ENCODE results near the gene FOXN3. TPM values are rescaled to one million over a fixed set of nuclear protein-coding genes. Genes with fewer than 3 reads are reported as not detected.

The FOXN3 gene
- total and polyA plus RNA-seq, 10 of the 15 experiments (the other 5 are each of a cell fraction or from before 2014, with no cell fraction given): 4.5 to 68.9 (median 29.7) TPM

- no peak for TF ChIP-seq ZNF592 (IDR thresholded peaks at IDR 0.05)
- TF ChIP-seq JUND (IDR thresholded peaks at IDR 0.05; ENCODE audit: low read depth, low read length): no peak
- TF ChIP-seq IKZF1 (conservative IDR thresholded peaks at IDR 0.05): no peak
- no peak for TF ChIP-seq GATAD2B (conservative IDR thresholded peaks at IDR 0.05; ENCODE audit: low read depth)
- TF ChIP-seq PRDM15 (CRISPR knock-in tag; IDR thresholded peaks at IDR 0.05): no peak
- no peak for TF ChIP-seq GABPA (IDR thresholded peaks at IDR 0.05; ENCODE audit: low read depth)
- 0 out of 2 replicates have a peak, but pooled peaks have one; percentile 6 for TF ChIP-seq IRF4 (IDR thresholded peaks at IDR 0.05; ENCODE audit: low read depth, low read length)
- no peak for TF ChIP-seq CHD1 (IDR thresholded peaks at IDR 0.05; ENCODE audit: low read depth, low read length)
- TF ChIP-seq ZNF274 (IDR thresholded peaks at IDR 0.05; ENCODE audit: insufficient read depth, insufficient read length): no peak
- TF ChIP-seq, protein P1, sequence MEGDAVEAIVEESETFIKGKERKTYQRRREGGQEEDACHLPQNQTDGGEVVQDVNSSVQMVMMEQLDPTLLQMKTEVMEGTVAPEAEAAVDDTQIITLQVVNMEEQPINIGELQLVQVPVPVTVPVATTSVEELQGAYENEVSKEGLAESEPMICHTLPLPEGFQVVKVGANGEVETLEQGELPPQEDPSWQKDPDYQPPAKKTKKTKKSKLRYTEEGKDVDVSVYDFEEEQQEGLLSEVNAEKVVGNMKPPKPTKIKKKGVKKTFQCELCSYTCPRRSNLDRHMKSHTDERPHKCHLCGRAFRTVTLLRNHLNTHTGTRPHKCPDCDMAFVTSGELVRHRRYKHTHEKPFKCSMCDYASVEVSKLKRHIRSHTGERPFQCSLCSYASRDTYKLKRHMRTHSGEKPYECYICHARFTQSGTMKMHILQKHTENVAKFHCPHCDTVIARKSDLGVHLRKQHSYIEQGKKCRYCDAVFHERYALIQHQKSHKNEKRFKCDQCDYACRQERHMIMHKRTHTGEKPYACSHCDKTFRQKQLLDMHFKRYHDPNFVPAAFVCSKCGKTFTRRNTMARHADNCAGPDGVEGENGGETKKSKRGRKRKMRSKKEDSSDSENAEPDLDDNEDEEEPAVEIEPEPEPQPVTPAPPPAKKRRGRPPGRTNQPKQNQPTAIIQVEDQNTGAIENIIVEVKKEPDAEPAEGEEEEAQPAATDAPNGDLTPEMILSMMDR (IDR thresholded peaks at IDR 0.05 in 2 of 3, conservative IDR thresholded peaks at IDR 0.05 in 1 of 3; ENCODE audit: control insufficient read depth in 2 of 3, extremely low read depth in 1 of 3, insufficient read depth in 1 of 3, low read depth in 3 of 3, low read length in 3 of 3): peak in 2 of 3 experiments; percentile 3 to 41; a peak in 2 of 6 replicates
- no peak for TF ChIP-seq ZBTB4 (CRISPR knock-in tag; IDR thresholded peaks at IDR 0.05)
- TF ChIP-seq ELK1 (IDR thresholded peaks at IDR 0.05; ENCODE audit: low read depth, low read length): no peak
- TF ChIP-seq FOS (IDR thresholded peaks at IDR 0.05; ENCODE audit: borderline replicate concordance, extremely low read depth, insufficient read length): no peak
- TF ChIP-seq HDGF (IDR thresholded peaks at IDR 0.05): no peak
- no peak for TF ChIP-seq RFX5 (IDR thresholded peaks at IDR 0.05; ENCODE audit: low read depth, low read length)
Observed at GRCh38 chr14:89308232-89308959, 108.6 kb downstream of the FOXN3 start (continued).
